Neural cell (in vitro differentiated cells): ENCODE results near the gene PRCP. TPM values are rescaled to one million over a fixed set of nuclear protein-coding genes. Genes with fewer than 3 reads are reported as not detected.

Experiments
- H2AFZ ChIP-seq: fragments of 200-600, 300-800 bp; sonication (generic), shearing (Covaris generic); 2 replicates; pipeline ENCODE4 v1.6.0; 2014; ENCODE audit warnings: low read depth, mild to moderate bottlenecking, antibody characterized with exemption, low read length, moderate library complexity
- H3F3A ChIP-seq: fragments of 200-600 bp; shearing (Covaris generic); 2 replicates; pipeline ENCODE4 v1.6.1; 2016; ENCODE audit warnings: mild to moderate bottlenecking, moderate library complexity, mixed read lengths, antibody characterized with exemption, low read length; ENCODE audit not compliant: insufficient read depth, poor library complexity, severe bottlenecking
- H3K27ac ChIP-seq: fragments of 200-600, 300-800 bp; sonication (generic), shearing (Covaris generic); 2 replicates; pipeline ENCODE4 v1.5.1; 2014; ENCODE audit warnings: mild to moderate bottlenecking, low read length, moderate library complexity
- H3K27me3 ChIP-seq: fragments of 300-800, 200-600 bp; sonication (generic), shearing (Covaris generic); 2 replicates; pipeline ENCODE4 v1.6.0; 2014; ENCODE audit warnings: mild to moderate bottlenecking, low read depth, low read length, moderate library complexity; ENCODE audit not compliant: insufficient read depth
- H3K36me3 ChIP-seq: fragments of 300-800, 200-600 bp; sonication (generic), shearing (Covaris generic); 2 replicates; pipeline ENCODE4 v1.5.1; 2014; ENCODE audit warnings: mild to moderate bottlenecking, antibody characterized with exemption, low read length, moderate library complexity; ENCODE audit not compliant: insufficient read depth
- H3K4me2 ChIP-seq: fragments of 300-800, 200-600 bp; sonication (generic), shearing (Covaris generic); 2 replicates; pipeline ENCODE4 v1.6.0; 2014; ENCODE audit warnings: mild to moderate bottlenecking, low read length
- H3K4me3 ChIP-seq: fragments of 300-800, 200-600 bp; sonication (generic), shearing (Covaris generic); 2 replicates; pipeline ENCODE4 v1.5.1; 2014; ENCODE audit warnings: mild to moderate bottlenecking, low read length, moderate library complexity
- H3K79me2 ChIP-seq: fragments of 200-600 bp; shearing (Covaris generic); replicated peaks from 2 replicates; pipeline ENCODE4 v1.6.0; 2014; ENCODE audit warnings: mild to moderate bottlenecking, low read length, moderate library complexity; ENCODE audit not compliant: insufficient read depth
- H3K9ac ChIP-seq: fragments of 300-800, 200-600 bp; sonication (generic), shearing (Covaris generic); 2 replicates; pipeline ENCODE4 v1.6.1; 2016; ENCODE audit warnings: mild to moderate bottlenecking, low read length, mixed read lengths
- H3K9me2 ChIP-seq: fragments of 200-600 bp; shearing (Covaris generic); 2 replicates; pipeline ENCODE4 v1.6.1; 2016; ENCODE audit warnings: mild to moderate bottlenecking, low read length, mixed read lengths; ENCODE audit not compliant: insufficient read depth
- H3K9me3 ChIP-seq: fragments of 200-600, 300-800 bp; sonication (generic), shearing (Covaris generic); 2 replicates; pipeline ENCODE4 v1.6.1; 2016; ENCODE audit warnings: mild to moderate bottlenecking, mixed run types, low read length, moderate library complexity, mixed read lengths
- H4K20me1 ChIP-seq: fragments of 200-600 bp; shearing (Covaris generic); 2 replicates; pipeline ENCODE4 v1.6.1; 2016; ENCODE audit warnings: mild to moderate bottlenecking, mixed run types; ENCODE audit not compliant: insufficient read depth
- EP300 ChIP-seq: fragments of 450-650 bp; conservative IDR thresholded peaks from 2 replicates; pipeline ENCODE4 v1.6.1; 2014; ENCODE audit warnings: antibody characterized with exemption, mild to moderate bottlenecking, moderate library complexity; ENCODE audit not compliant: poor library complexity, severe bottlenecking
- EZH2 ChIP-seq: fragments of 200-600, 300-800 bp; shearing (Covaris generic), sonication (generic); IDR thresholded peaks from 2 replicates; pipeline ENCODE4 v1.6.1; 2014; ENCODE audit warnings: antibody characterized with exemption, low read length, borderline replicate concordance, mild to moderate bottlenecking; ENCODE audit not compliant: insufficient read depth, poor library complexity, severe bottlenecking
- MXI1 ChIP-seq: fragments of 450-650 bp; conservative IDR thresholded peaks from 2 replicates; pipeline ENCODE4 v1.6.1; 2014; ENCODE audit warnings: antibody characterized with exemption, mild to moderate bottlenecking; ENCODE audit not compliant: poor library complexity, severe bottlenecking
- POLR2AphosphoS5 ChIP-seq: IDR thresholded peaks from 2 replicates; pipeline ENCODE4 v1.6.1; 2012
- RAD21 ChIP-seq: fragments of 450-650 bp; conservative IDR thresholded peaks from 2 replicates; pipeline ENCODE4 v1.6.1; 2014; ENCODE audit warnings: antibody characterized with exemption, mild to moderate bottlenecking, moderate library complexity
- SMC3 ChIP-seq: fragments of 450-650 bp; conservative IDR thresholded peaks from 2 replicates; pipeline ENCODE4 v1.6.1; 2014; ENCODE audit warnings: antibody characterized with exemption, mild to moderate bottlenecking, moderate library complexity; ENCODE audit not compliant: poor library complexity
- TAF1 ChIP-seq: IDR thresholded peaks from 2 replicates; pipeline ENCODE4 v1.6.1; 2012; ENCODE audit warnings: low read depth
- polyA plus RNA-seq: library from polyadenylated mRNA; depleted of rRNA; stranded (reverse); fragments of >200 nt; gene quantifications from 2 replicates; pipeline ENCODE4 v1.2.3, GENCODE V29; 2014
- TF ChIP-seq, protein P1 (sequence below): IDR thresholded peaks from 2 replicates; pipeline ENCODE4 v1.6.1; 2012; ENCODE audit warnings: borderline replicate concordance
- TF ChIP-seq, protein P2 (sequence below): fragments of 450-650 bp; IDR thresholded peaks from 2 replicates; pipeline ENCODE4 v1.5.1; 2014; ENCODE audit warnings: antibody characterized with exemption, mild to moderate bottlenecking, moderate library complexity; ENCODE audit not compliant: poor library complexity, severe bottlenecking

Gene PRCP
- polyA plus RNA-seq, 1 donor from 2014 or later, result 6.1 TPM

DNA sequence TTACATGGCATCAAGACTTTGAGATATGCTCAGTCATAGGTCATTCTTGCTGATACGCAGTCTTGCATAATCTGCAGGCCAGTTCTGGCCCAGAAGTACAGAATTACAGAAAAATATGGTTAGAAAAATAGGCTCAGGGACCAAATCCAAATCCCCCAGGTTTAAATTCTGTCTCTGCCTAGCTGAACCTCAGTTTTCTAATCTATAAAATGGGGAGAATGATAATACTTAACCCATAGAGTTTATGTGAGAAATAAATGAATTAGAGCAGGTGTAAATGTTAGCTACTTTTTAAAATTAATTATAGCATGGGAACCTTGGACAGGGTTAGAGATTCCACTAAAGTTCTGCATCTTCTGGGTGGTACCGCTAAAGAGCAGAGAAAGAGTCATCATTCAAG, 114.2 kb downstream of the PRCP start:
- no peaks in the 10 kb centered on the region for H3K9me3 ChIP-seq
- H3K36me3 ChIP-seq, result no peaks in the 10 kb centered on the region
- no peak overlapping the region for H3K27ac ChIP-seq
- TF ChIP-seq POLR2AphosphoS5, result no peak
- TF ChIP-seq SMC3, result no peak
- no peak for TF ChIP-seq RAD21
- TF ChIP-seq MXI1, result no peak
- TF ChIP-seq EZH2, result no peak
- TF ChIP-seq, protein P1, sequence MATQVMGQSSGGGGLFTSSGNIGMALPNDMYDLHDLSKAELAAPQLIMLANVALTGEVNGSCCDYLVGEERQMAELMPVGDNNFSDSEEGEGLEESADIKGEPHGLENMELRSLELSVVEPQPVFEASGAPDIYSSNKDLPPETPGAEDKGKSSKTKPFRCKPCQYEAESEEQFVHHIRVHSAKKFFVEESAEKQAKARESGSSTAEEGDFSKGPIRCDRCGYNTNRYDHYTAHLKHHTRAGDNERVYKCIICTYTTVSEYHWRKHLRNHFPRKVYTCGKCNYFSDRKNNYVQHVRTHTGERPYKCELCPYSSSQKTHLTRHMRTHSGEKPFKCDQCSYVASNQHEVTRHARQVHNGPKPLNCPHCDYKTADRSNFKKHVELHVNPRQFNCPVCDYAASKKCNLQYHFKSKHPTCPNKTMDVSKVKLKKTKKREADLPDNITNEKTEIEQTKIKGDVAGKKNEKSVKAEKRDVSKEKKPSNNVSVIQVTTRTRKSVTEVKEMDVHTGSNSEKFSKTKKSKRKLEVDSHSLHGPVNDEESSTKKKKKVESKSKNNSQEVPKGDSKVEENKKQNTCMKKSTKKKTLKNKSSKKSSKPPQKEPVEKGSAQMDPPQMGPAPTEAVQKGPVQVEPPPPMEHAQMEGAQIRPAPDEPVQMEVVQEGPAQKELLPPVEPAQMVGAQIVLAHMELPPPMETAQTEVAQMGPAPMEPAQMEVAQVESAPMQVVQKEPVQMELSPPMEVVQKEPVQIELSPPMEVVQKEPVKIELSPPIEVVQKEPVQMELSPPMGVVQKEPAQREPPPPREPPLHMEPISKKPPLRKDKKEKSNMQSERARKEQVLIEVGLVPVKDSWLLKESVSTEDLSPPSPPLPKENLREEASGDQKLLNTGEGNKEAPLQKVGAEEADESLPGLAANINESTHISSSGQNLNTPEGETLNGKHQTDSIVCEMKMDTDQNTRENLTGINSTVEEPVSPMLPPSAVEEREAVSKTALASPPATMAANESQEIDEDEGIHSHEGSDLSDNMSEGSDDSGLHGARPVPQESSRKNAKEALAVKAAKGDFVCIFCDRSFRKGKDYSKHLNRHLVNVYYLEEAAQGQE, result no peak
- no peak for TF ChIP-seq EP300
- no peak for TF ChIP-seq TAF1
- TF ChIP-seq, protein P2, sequence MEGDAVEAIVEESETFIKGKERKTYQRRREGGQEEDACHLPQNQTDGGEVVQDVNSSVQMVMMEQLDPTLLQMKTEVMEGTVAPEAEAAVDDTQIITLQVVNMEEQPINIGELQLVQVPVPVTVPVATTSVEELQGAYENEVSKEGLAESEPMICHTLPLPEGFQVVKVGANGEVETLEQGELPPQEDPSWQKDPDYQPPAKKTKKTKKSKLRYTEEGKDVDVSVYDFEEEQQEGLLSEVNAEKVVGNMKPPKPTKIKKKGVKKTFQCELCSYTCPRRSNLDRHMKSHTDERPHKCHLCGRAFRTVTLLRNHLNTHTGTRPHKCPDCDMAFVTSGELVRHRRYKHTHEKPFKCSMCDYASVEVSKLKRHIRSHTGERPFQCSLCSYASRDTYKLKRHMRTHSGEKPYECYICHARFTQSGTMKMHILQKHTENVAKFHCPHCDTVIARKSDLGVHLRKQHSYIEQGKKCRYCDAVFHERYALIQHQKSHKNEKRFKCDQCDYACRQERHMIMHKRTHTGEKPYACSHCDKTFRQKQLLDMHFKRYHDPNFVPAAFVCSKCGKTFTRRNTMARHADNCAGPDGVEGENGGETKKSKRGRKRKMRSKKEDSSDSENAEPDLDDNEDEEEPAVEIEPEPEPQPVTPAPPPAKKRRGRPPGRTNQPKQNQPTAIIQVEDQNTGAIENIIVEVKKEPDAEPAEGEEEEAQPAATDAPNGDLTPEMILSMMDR, result no peak
- no peaks in the 10 kb centered on the region for H3K79me2 ChIP-seq
- no peaks in the 10 kb centered on the region for H3F3A ChIP-seq
- no peak overlapping the region for H2AFZ ChIP-seq
- no peaks in the 10 kb centered on the region for H4K20me1 ChIP-seq
- H3K9ac ChIP-seq, result no peak overlapping the region
- no peaks in the 10 kb centered on the region for H3K9me2 ChIP-seq
- no peaks in the 10 kb centered on the region for H3K27me3 ChIP-seq
- no peak overlapping the region for H3K4me3 ChIP-seq
- no peak overlapping the region for H3K4me2 ChIP-seq

DNA sequence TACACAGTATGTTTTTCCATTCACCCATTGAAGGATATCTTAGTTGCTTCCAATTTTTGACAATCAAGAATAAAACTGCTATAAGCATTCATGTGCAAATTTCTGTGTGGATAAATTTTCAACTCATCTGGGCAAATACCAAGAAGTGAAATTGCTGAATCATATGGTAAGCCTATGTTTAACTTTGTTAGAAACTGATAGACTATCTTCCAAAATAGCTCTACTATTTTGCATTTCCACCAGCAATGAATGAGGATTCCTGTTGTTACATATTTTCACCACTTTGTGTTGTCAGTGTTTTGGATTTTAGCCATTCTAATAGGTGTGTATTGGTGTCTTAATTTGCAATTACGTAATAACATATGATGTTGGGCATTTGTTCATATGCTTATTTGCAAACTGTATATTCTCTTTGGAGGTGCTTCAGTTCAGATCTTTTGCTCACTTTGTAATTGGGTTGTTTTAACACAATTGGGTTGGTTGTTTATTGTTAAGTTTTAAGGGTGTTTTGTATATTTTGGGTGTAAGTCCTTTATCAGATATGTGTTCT, 117.3 kb downstream of the PRCP start:
- H3K27me3 ChIP-seq, result no peaks in the 10 kb centered on the region
- no peak overlapping the region for H3K4me3 ChIP-seq
- no peaks in the 10 kb centered on the region for H3K9me2 ChIP-seq
- H3K36me3 ChIP-seq, result no peaks in the 10 kb centered on the region
- TF ChIP-seq RAD21 (no peak), MXI1 (no peak), EP300 (no peak), EZH2 (no peak), SMC3 (no peak), TAF1 (no peak), POLR2AphosphoS5 (no peak)
- TF ChIP-seq, protein P1, result no peak
- TF ChIP-seq, protein P2, result no peak
- no peaks in the 10 kb centered on the region for H3K79me2 ChIP-seq
- H3K4me2 ChIP-seq, result no peak overlapping the region
- no peaks in the 10 kb centered on the region for H3F3A ChIP-seq
- no peak overlapping the region for H3K9ac ChIP-seq
- no peak overlapping the region for H2AFZ ChIP-seq
- H3K27ac ChIP-seq, result no peak overlapping the region
- no peaks in the 10 kb centered on the region for H4K20me1 ChIP-seq
- no peaks in the 10 kb centered on the region for H3K9me3 ChIP-seq
